DND-41 (cell line): ENCODE data around the gene RPAIN.

ENCODE experiments used
- ATAC-seq: fragments of 200-7000 bp; cut with Tn5 transposase; 3 replicates; pipeline ENCODE4 v1.9.1; 2021; ENCODE audit warnings: low read depth; ENCODE audit not compliant: insufficient read depth
- DNase-seq: peaks from one replicate; pipeline ENCODE4 v3.0.0-alpha.2; 2020
- H2AFZ ChIP-seq: 2 replicates; pipeline ENCODE4 v1.6.0; 2012; ENCODE audit warnings: low read depth, low read length
- H3K27ac ChIP-seq: 2 replicates; pipeline ENCODE4 v1.5.1; 2012; ENCODE audit warnings: low read length, inconsistent platforms
- H3K27me3 ChIP-seq: fragments of 200-600 bp; sonication (generic); 2 replicates; pipeline ENCODE4 v1.6.0; 2012; ENCODE audit warnings: low read length, mild to moderate bottlenecking, inconsistent platforms; ENCODE audit not compliant: insufficient read depth, poor library complexity
- H3K36me3 ChIP-seq: 2 replicates; pipeline ENCODE4 v1.5.1; 2012; ENCODE audit warnings: low read length, inconsistent platforms; ENCODE audit not compliant: insufficient read depth
- H3K4me1 ChIP-seq: 2 replicates; pipeline ENCODE4 v1.5.1; 2012; ENCODE audit warnings: mild to moderate bottlenecking, low read length; ENCODE audit not compliant: insufficient read depth
- H3K4me2 ChIP-seq: 2 replicates; pipeline ENCODE4 v1.6.0; 2012; ENCODE audit warnings: mild to moderate bottlenecking, moderate library complexity, low read length, inconsistent platforms; ENCODE audit not compliant: insufficient read depth
- H3K4me3 ChIP-seq, 2 experiments: fragments of 200-600 bp in 1 of 2; shearing (Covaris generic) in 1 of 2; 2 replicates each; pipeline ENCODE4 v1.5.1; 2012 to 2016; ENCODE audit warnings: inconsistent platforms in 2 of 2, low read length in 2 of 2, mild to moderate bottlenecking in 2 of 2, low read depth in 1 of 2, moderate library complexity in 1 of 2
- H3K79me2 ChIP-seq: 2 replicates; pipeline ENCODE4 v1.6.0; 2012; ENCODE audit warnings: low read length, inconsistent platforms; ENCODE audit not compliant: insufficient read depth
- H3K9ac ChIP-seq: 2 replicates; pipeline ENCODE4 v1.6.0; 2012; ENCODE audit warnings: low read depth, mild to moderate bottlenecking, inconsistent platforms, low read length, moderate library complexity
- H3K9me3 ChIP-seq: 2 replicates; pipeline ENCODE4 v1.5.1; 2012; ENCODE audit warnings: low read length, moderate library complexity, mild to moderate bottlenecking, inconsistent platforms; ENCODE audit not compliant: insufficient read depth, severe bottlenecking
- H4K20me1 ChIP-seq: 2 replicates; pipeline ENCODE4 v1.6.0; 2012; ENCODE audit warnings: low read length; ENCODE audit not compliant: insufficient read depth
- CTCF ChIP-seq: IDR thresholded peaks from 2 replicates; pipeline ENCODE4 v1.5.1; 2012; ENCODE audit warnings: borderline replicate concordance, low read length, moderate library complexity, mild to moderate bottlenecking; ENCODE audit not compliant: poor library complexity, severe bottlenecking; ENCODE audit errors: extremely low read depth
- EZH2 ChIP-seq: IDR thresholded peaks from 3 replicates; pipeline ENCODE4 v1.6.1; 2012; ENCODE audit warnings: borderline replicate concordance, low read depth, mild to moderate bottlenecking, moderate library complexity, low read length, inconsistent platforms; ENCODE audit not compliant: severe bottlenecking

The RPAIN gene

GRCh38 chr17:5422505-5422904 is 2.5 kb downstream of the RPAIN start:
- Histone ChIP-seq H3K9me3 (no peaks in the 10 kb centered on the region), H3K4me2 (peak overlapping the region; percentile 82; the same call in 1 of the 2 replicates), H3K27me3 (no peaks in the 10 kb centered on the region), H3K4me1 (peaks cover 41% of the 10 kb centered on the region), H3K4me3 (no peak overlapping the region), H4K20me1 (peaks cover 9% of the 10 kb centered on the region; the same call in 1 of the 2 replicates), H3K79me2 (peaks cover 74% of the 10 kb centered on the region), H2AFZ (no peak overlapping the region), H3K27ac (no peak overlapping the region), H3K36me3 (peaks cover 58% of the 10 kb centered on the region), H3K9ac (no peak overlapping the region)
- ATAC-seq: no peak
- TF ChIP-seq CTCF (no peak), EZH2 (no peak)
- no peak for DNase-seq

DNA sequence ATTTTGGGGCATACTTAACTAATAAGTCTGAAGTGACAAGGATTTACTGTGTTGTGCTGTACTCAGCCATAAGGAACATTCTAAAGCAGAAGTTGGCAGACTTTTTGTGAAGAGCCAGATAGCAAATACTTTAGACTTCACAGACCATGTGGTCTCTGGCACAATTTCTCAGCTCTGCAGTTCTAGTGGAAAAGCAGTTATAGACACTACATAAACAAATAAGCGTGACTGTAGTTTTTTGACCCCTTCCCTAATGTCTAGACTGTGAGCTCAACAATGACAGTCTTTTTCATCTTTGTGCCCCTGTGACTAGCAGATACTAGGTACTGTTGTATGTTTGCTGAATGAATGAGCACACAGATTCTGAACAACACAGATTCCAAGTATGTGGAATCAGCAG is 4.9 kb downstream of the RPAIN start:
- ATAC-seq (no peak), DNase-seq (no peak)
- Histone ChIP-seq H2AFZ (no peak overlapping the region), H3K4me2 (peak overlapping the region; percentile 21; the same call in 1 of the 2 replicates), H3K4me1 (peaks cover 29% of the 10 kb centered on the region), H3K9ac (no peak overlapping the region), H3K27me3 (no peaks in the 10 kb centered on the region), H3K36me3 (peaks cover 76% of the 10 kb centered on the region), H3K9me3 (no peaks in the 10 kb centered on the region), H3K79me2 (peaks cover 53% of the 10 kb centered on the region), H4K20me1 (0 out of 2 replicates have a peak, but pooled peaks cover 8% of the 10 kb centered on the region), H3K27ac (no peak overlapping the region), H3K4me3 (no peak overlapping the region)
- TF ChIP-seq EZH2 (no peak), CTCF (no peak)

DNA sequence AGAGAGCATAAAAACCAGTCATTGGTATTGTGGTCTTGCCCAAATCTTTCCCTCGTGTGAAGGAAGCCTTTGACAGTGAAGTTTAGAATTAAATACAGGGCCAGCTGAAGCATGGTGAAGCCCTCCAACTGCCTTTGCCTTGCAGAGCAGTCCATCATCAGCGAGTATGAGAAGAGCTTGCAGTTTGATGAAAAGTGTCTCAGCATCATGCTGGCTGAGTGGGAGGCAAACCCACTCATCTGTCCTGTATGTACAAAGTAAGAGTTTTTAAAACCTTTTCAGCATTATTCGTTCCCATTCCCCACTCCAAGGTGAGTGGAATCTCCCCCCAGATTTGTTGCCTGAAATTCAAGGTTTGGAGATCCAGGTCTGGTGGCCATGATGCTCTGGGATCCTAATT is 5.8 kb downstream of the RPAIN start:
- Histone ChIP-seq H3K36me3 (peaks cover 83% of the 10 kb centered on the region), H4K20me1 (0 out of 2 replicates have a peak, but pooled peaks cover 10% of the 10 kb centered on the region)
- TF ChIP-seq EZH2 (no peak), CTCF (no peak)

More for the DNA sequence above, 5.8 kb downstream of the RPAIN start:
- no peak overlapping the region for H3K4me3 ChIP-seq
- H3K4me2 ChIP-seq: no peak overlapping the region
- H3K27ac ChIP-seq: no peak overlapping the region
- peaks cover 26% of the 10 kb centered on the region for H3K4me1 ChIP-seq
- peaks cover 45% of the 10 kb centered on the region for H3K79me2 ChIP-seq
- DNase-seq (no peak), ATAC-seq (no peak)
- H2AFZ ChIP-seq: no peak overlapping the region
- H3K9ac ChIP-seq: no peak overlapping the region
- no peaks in the 10 kb centered on the region for H3K27me3 ChIP-seq
- no peaks in the 10 kb centered on the region for H3K9me3 ChIP-seq
